Prostate gland (tissue), 2 donors: ENCODE results near the gene BICD1. TPM values are rescaled to one million over a fixed set of nuclear protein-coding genes. Genes with fewer than 3 reads are reported as not detected.

Experiments used
- DNase-seq: peaks from one replicate; pipeline ENCODE4 v3.0.0-alpha.2; 2019; ENCODE audit warnings: low spot score
- H3K27ac ChIP-seq, 2 donors: fragments of 200-600 bp; sonication (generic); 2 replicates each; pipeline ENCODE4 v1.5.1; 2017 to 2019
- H3K27me3 ChIP-seq: fragments of 200-600 bp; sonication (generic); replicated peaks from 2 replicates; pipeline ENCODE4 v1.5.1; 2019; ENCODE audit not compliant: insufficient read depth
- H3K36me3 ChIP-seq, 2 donors: fragments of 200-600 bp; sonication (generic); 1 replicate in 1 of 2; 2 replicates in 1 of 2; pipeline versions ENCODE4 v1.5.1 to v1.8.1; 2017 to 2019
- H3K4me1 ChIP-seq: fragments of 200-600 bp; sonication (generic); replicated peaks from 2 replicates; pipeline ENCODE4 v1.5.1; 2019
- H3K4me3 ChIP-seq, 2 donors: fragments of 200-600 bp; sonication (generic); 2 replicates each; pipeline ENCODE4 v1.5.1; 2017 to 2019
- H3K9me3 ChIP-seq: fragments of 200-600 bp; sonication (generic); 2 replicates; pipeline ENCODE4 v1.5.1; 2017
- CTCF ChIP-seq, 4 experiments: fragments of 200-600 bp in 2 of 4; fragments of 450-650 bp in 2 of 4; sonication (generic) in 2 of 4; IDR thresholded peaks; 1 replicate in 3 of 4; 2 replicates in 1 of 4; pipeline ENCODE4 v1.5.1; 2016 to 2019; ENCODE audit warnings: antibody characterized with exemption in 4 of 4, mild to moderate bottlenecking in 2 of 4, moderate library complexity in 2 of 4
- POLR2A ChIP-seq: fragments of 450-650 bp; IDR thresholded peaks from one replicate; pipeline ENCODE4 v1.6.1; 2016; ENCODE audit warnings: antibody characterized with exemption, mild to moderate bottlenecking
- POLR2AphosphoS5 ChIP-seq: sonication (generic); formaldehyde crosslinking; IDR thresholded peaks from one replicate; pipeline ENCODE4 v1.6.1; 2017; ENCODE audit warnings: antibody characterized with exemption
- WGBS: methylation state at CpG from one replicate; pipeline ENCODE4 v1.1.5; 2018; 5-methylcytosine and 5-hydroxymethylcytosine counted together
- intact Hi-C: fragments of 100-400 bp; cut with DNase I; formaldehyde crosslinking; loops from one replicate; pipeline ENCODE4 v1.14.2; 2022
- total RNA-seq, 2 donors: library from RNA; depleted of rRNA; stranded (reverse); fragments of >200 nt; gene quantifications; one replicate each; pipeline ENCODE4 v1.1.0, GENCODE V29; 2016

Gene BICD1
- total RNA-seq, 2 donors from 2014 or later: 8.6 to 26.2 TPM

- TF ChIP-seq POLR2A (no peak), POLR2AphosphoS5 (no peak), CTCF (IDR thresholded peaks at IDR 0.05) (no peak)
- intact Hi-C loops: no loop called here
Measured at GRCh38 chr12:32214723-32215122, 108.1 kb downstream of the BICD1 start.

GRCh38 chr12:32217354-32218310 lies 111.0 kb downstream of the BICD1 start:
- H3K4me1 ChIP-seq: no peaks in the 10 kb centered on the region
- no peak overlapping the region for H3K27ac ChIP-seq
- intact Hi-C loops: no loop called here
- no peak for DNase-seq
- H3K27me3 ChIP-seq: no peaks in the 10 kb centered on the region
- no peak for TF ChIP-seq CTCF (IDR thresholded peaks at IDR 0.05)
- TF ChIP-seq POLR2AphosphoS5: no peak
- no peak for TF ChIP-seq POLR2A
- WGBS: 78% methylated on average over 10 of the region's 10 CpGs
- no peaks in the 10 kb centered on the region for H3K9me3 ChIP-seq
- H3K36me3 ChIP-seq: no peaks in the 10 kb centered on the region
- H3K4me3 ChIP-seq: no peak overlapping the region

More at GRCh38 chr12:32214723-32215122, 108.1 kb downstream of the BICD1 start:
- no peaks in the 10 kb centered on the region for H3K9me3 ChIP-seq
- H3K4me3 ChIP-seq: no peak overlapping the region
- no peaks in the 10 kb centered on the region for H3K4me1 ChIP-seq
- H3K36me3 ChIP-seq: no peaks in the 10 kb centered on the region
- H3K27me3 ChIP-seq: no peaks in the 10 kb centered on the region
- DNase-seq: no peak
- WGBS: 97% methylated on average over 5 of the region's 5 CpGs
- no peak overlapping the region for H3K27ac ChIP-seq

- no peak for DNase-seq
- no peaks in the 10 kb centered on the region for H3K4me1 ChIP-seq
- WGBS: 97% methylated on average over 1 of the region's 1 CpG
- H3K4me3 ChIP-seq: no peak overlapping the region
- H3K27ac ChIP-seq: no peak overlapping the region
- intact Hi-C loops: no loop called here
- no peaks in the 10 kb centered on the region for H3K9me3 ChIP-seq
- no peaks in the 10 kb centered on the region for H3K36me3 ChIP-seq
- TF ChIP-seq CTCF (IDR thresholded peaks at IDR 0.05): no peak
- TF ChIP-seq POLR2AphosphoS5: no peak
- TF ChIP-seq POLR2A: no peak
- H3K27me3 ChIP-seq: no peaks in the 10 kb centered on the region
Measured at GRCh38 chr12:32223941-32224340, 117.3 kb downstream of the BICD1 start.

- intact Hi-C loops: no loop called here
- Histone ChIP-seq H3K27me3 (no peaks in the 10 kb centered on the region), H3K9me3 (no peaks in the 10 kb centered on the region), H3K4me3 (no peak overlapping the region), H3K27ac (no peak overlapping the region), H3K36me3 (no peaks in the 10 kb centered on the region), H3K4me1 (no peaks in the 10 kb centered on the region)
- no peak for DNase-seq
- WGBS: 75% methylated on average over 5 of the region's 5 CpGs
- TF ChIP-seq POLR2A: no peak
- TF ChIP-seq CTCF (IDR thresholded peaks at IDR 0.05): no peak
- no peak for TF ChIP-seq POLR2AphosphoS5
Measured at GRCh38 chr12:32226768-32227167, 120.1 kb downstream of the BICD1 start.
